B cell (primary cell): ENCODE measurements around the gene NELL1. TPM values are rescaled to one million over a fixed set of nuclear protein-coding genes. Genes with fewer than 3 reads are reported as not detected.

Source experiments
- ATAC-seq: fragments of 200-7000 bp; cut with Tn5 transposase; one replicate; pipeline ENCODE4 v1.10.0; 2021; ENCODE audit warnings: low read depth, mild to moderate bottlenecking, moderate number of reproducible peaks, moderate library complexity
- CTCF ChIA-PET: fragments of 350-600 bp; sonication (Branson Sonifier 250); formaldehyde crosslinking; loops from one replicate; lab custom pipeline; 2021; ENCODE audit warnings: antibody characterized with exemption, inconsistent platforms; lab: Charles Lee
- POLR2A ChIA-PET: fragments of 350-600 bp; sonication (Branson Sonifier 250); formaldehyde crosslinking; loops from one replicate; lab custom pipeline; 2021; ENCODE audit warnings: antibody characterized with exemption; lab: Charles Lee
- DNase-seq: peaks from one replicate; pipeline ENCODE4 v3.0.0; 2013
- H2AFZ ChIP-seq: 2 replicates; pipeline ENCODE4 v1.6.1; 2012; ENCODE audit warnings: mild to moderate bottlenecking, low read depth, low read length; ENCODE audit not compliant: insufficient read depth, poor library complexity, severe bottlenecking
- H3K27ac ChIP-seq, 2 donors: 1 replicate in 1 of 2; 2 replicates in 1 of 2; pipeline ENCODE4 v1.5.1; 2012 to 2013; ENCODE audit warnings: low read length in 2 of 2, mild to moderate bottlenecking in 2 of 2, moderate library complexity in 1 of 2
- H3K27me3 ChIP-seq, 4 experiments: fragments of 200-600 bp in 1 of 4; sonication (generic) in 1 of 4; replicated peaks in 1 of 4; 1 replicate in 2 of 4; 2 replicates in 2 of 4; pipeline versions ENCODE4 v1.6.1 to v1.7.0; 2013 to 2016; ENCODE audit warnings: low read length in 3 of 4, mild to moderate bottlenecking in 2 of 4, mixed read lengths in 1 of 4, moderate library complexity in 1 of 4; ENCODE audit not compliant: insufficient read depth in 4 of 4, control insufficient read depth in 3 of 4; ENCODE audit errors: control extremely low read depth in 1 of 4
- H3K36me3 ChIP-seq, 2 experiments: replicated peaks in 1 of 2; 1 replicate in 1 of 2; 2 replicates in 1 of 2; pipeline versions ENCODE4 v1.6.1 to v1.7.1; 2013; ENCODE audit warnings: low read length in 1 of 2; ENCODE audit not compliant: insufficient read depth in 2 of 2, control insufficient read depth in 1 of 2; ENCODE audit errors: control extremely low read depth in 1 of 2, extremely low read depth in 1 of 2
- H3K4me1 ChIP-seq, 2 donors: fragments of 200-600 bp in 1 of 2; sonication (generic) in 1 of 2; 1 replicate in 1 of 2; 2 replicates in 1 of 2; pipeline versions ENCODE4 v1.5.1 to v1.6.1; 2013 to 2017; ENCODE audit warnings: low read length in 2 of 2; ENCODE audit not compliant: control insufficient read depth in 2 of 2, insufficient read depth in 2 of 2
- H3K4me2 ChIP-seq: replicated peaks from 2 replicates; pipeline ENCODE3; 2012; ENCODE audit warnings: mild to moderate bottlenecking, low read depth, low read length; ENCODE audit not compliant: poor library complexity, severe bottlenecking
- H3K4me3 ChIP-seq, 5 experiments: fragments of 200-600 bp in 1 of 5; sonication (generic) in 1 of 5; 1 replicate in 3 of 5; 2 replicates in 2 of 5; pipeline versions ENCODE4 v1.5.1 to v1.7.0; 2011 to 2016; ENCODE audit warnings: low read length in 4 of 5, mild to moderate bottlenecking in 4 of 5, low read depth in 2 of 5, control low read depth in 1 of 5, moderate library complexity in 1 of 5; ENCODE audit not compliant: insufficient read depth in 1 of 5; ENCODE audit errors: control extremely low read depth in 1 of 5, extremely low read depth in 1 of 5
- H3K79me2 ChIP-seq: fragments of 200-600 bp; sonication (generic); one replicate; pipeline ENCODE4 v1.6.0; 2016; ENCODE audit warnings: low read length; ENCODE audit not compliant: control insufficient read depth, insufficient read depth
- H3K9ac ChIP-seq: fragments of 200-600 bp; sonication (generic); 2 replicates; pipeline ENCODE4 v1.6.1; 2017; ENCODE audit warnings: mild to moderate bottlenecking, low read length, moderate library complexity
- H3K9me3 ChIP-seq, 3 donors: one replicate each; pipeline versions ENCODE4 v1.6.1 to v1.7.1; 2013; ENCODE audit warnings: low read length in 2 of 3; ENCODE audit not compliant: control insufficient read depth in 2 of 3, insufficient read depth in 1 of 3; ENCODE audit errors: control extremely low read depth in 1 of 3
- H4K20me1 ChIP-seq: 2 replicates; pipeline ENCODE4 v1.6.0; 2012; ENCODE audit warnings: mild to moderate bottlenecking, low read length; ENCODE audit not compliant: insufficient read depth, control insufficient read depth, poor library complexity, severe bottlenecking
- H3K27ac Mint-ChIP-seq: one replicate; pipeline ENCODE4 v1.8.0; 2021; ENCODE audit warnings: mixed read lengths
- H3K27me3 Mint-ChIP-seq: one replicate; pipeline ENCODE4 v1.8.0; 2021; ENCODE audit warnings: mixed read lengths
- H3K4me1 Mint-ChIP-seq: one replicate; pipeline ENCODE4 v1.8.0; 2021; ENCODE audit warnings: mixed read lengths
- H3K4me3 Mint-ChIP-seq: one replicate; pipeline ENCODE4 v1.8.0; 2021; ENCODE audit warnings: mixed read lengths
- H3K9me3 Mint-ChIP-seq: one replicate; pipeline ENCODE4 v1.8.0; 2022; ENCODE audit warnings: mixed read lengths; ENCODE audit not compliant: insufficient read depth
- CTCF ChIP-seq: fragments of 200-600 bp; IDR thresholded peaks from one replicate; pipeline ENCODE4 v1.8.0; 2022; ENCODE audit warnings: antibody characterized with exemption, mild to moderate bottlenecking
- EZH2 ChIP-seq: IDR thresholded peaks from 2 replicates; pipeline ENCODE4 v1.6.1; 2012; ENCODE audit warnings: borderline replicate concordance, low read depth, mild to moderate bottlenecking, moderate library complexity, low read length; ENCODE audit not compliant: insufficient read depth, poor library complexity, severe bottlenecking
- WGBS: methylation state at CpG from one replicate; pipeline ENCODE4 v1.1.5; 2013; ENCODE audit warnings: missing lambda C conversion rate; ENCODE audit not compliant: insufficient coverage; 5-methylcytosine and 5-hydroxymethylcytosine counted together
- intact Hi-C: fragments of 100-400 bp; cut with micrococcal nuclease; formaldehyde crosslinking; loops from one replicate; pipeline ENCODE4 v1.10.0; 2022
- polyA plus RNA-seq: library from polyadenylated mRNA; depleted of rRNA; stranded (reverse); fragments of >200 nt; gene quantifications from 2 replicates; pipeline ENCODE4 v1.2.3, GENCODE V29; 2012
- total RNA-seq, 2 donors: library from RNA; stranded (reverse); fragments of 120-200 nt in 1 of 2; gene quantifications; 1 replicate in 1 of 2; 2 replicates in 1 of 2; pipeline versions ENCODE4 v1.2.3 to v1.2.4, GENCODE V29; 2013 to 2022

Gene NELL1
- total and polyA plus RNA-seq, 2 donors (not counting 1 experiment from before 2014, with no cell fraction given) = not detected

GRCh38 chr11:20844630-20845029, 175.2 kb downstream of the NELL1 start:
- Histone ChIP-seq H3K79me2 (no peaks in the 10 kb centered on the region), H3K36me3 (no peaks in the 10 kb centered on the region), H3K9ac (no peak overlapping the region), H3K9me3 (no peaks in the 10 kb centered on the region), H3K4me3 (no peak overlapping the region), H3K27me3 (no peaks in the 10 kb centered on the region), H2AFZ (no peak overlapping the region), H3K27ac (no peak overlapping the region), H4K20me1 (no peaks in the 10 kb centered on the region), H3K4me2 (no peak overlapping the region), H3K4me1 (no peaks in the 10 kb centered on the region)
- intact Hi-C loops = no loop called here
- Mint-ChIP-seq H3K4me3 (no peak overlapping the region), H3K4me1 (no peaks in the 10 kb centered on the region), H3K27ac (no peak overlapping the region), H3K9me3 (peaks cover 7% of the 10 kb centered on the region), H3K27me3 (no peaks in the 10 kb centered on the region)
- CTCF ChIA-PET = no interaction called here
- ATAC-seq (no peak), DNase-seq (no peak)
- WGBS = no CpG with 5 or more reads among the region's 2 CpGs
- POLR2A ChIA-PET = no interaction called here
- TF ChIP-seq EZH2 (no peak), CTCF (no peak)

GRCh38 chr11:20854215-20854955, 185.0 kb downstream of the NELL1 start:
- no peak for TF ChIP-seq CTCF
- TF ChIP-seq EZH2 = no peak
- H3K27ac ChIP-seq = no peak overlapping the region
- ChIA-PET POLR2A (no interaction called here), CTCF (no interaction called here)
- 63% methylated on average over 1 of the region's 1 CpG for WGBS
- Mint-ChIP-seq H3K4me3 (no peak overlapping the region), H3K4me1 (no peaks in the 10 kb centered on the region), H3K9me3 (no peaks in the 10 kb centered on the region), H3K27ac (no peak overlapping the region), H3K27me3 (no peaks in the 10 kb centered on the region)
- H2AFZ ChIP-seq = no peak overlapping the region
- H4K20me1 ChIP-seq = no peaks in the 10 kb centered on the region
- H3K4me1 ChIP-seq = no peaks in the 10 kb centered on the region
- H3K4me2 ChIP-seq = no peak overlapping the region
- ATAC-seq (no peak), DNase-seq (no peak)
- intact Hi-C loops = no loop called here
- H3K36me3 ChIP-seq = no peaks in the 10 kb centered on the region
- H3K79me2 ChIP-seq = no peaks in the 10 kb centered on the region
- H3K9ac ChIP-seq = no peak overlapping the region
- H3K9me3 ChIP-seq = no peaks in the 10 kb centered on the region
- no peaks in the 10 kb centered on the region for H3K27me3 ChIP-seq
- H3K4me3 ChIP-seq = no peak overlapping the region
